IMR-90 (cell line): ENCODE data around the gene TRIM47. TPM values are rescaled to one million over a fixed set of nuclear protein-coding genes. Genes with fewer than 3 reads are reported as not detected.
A peak's percentile ranks its signal among the peaks of the same experiment; 100 is the strongest.

ENCODE experiments used
- ATAC-seq: fragments of 200-7000 bp; cut with Tn5 transposase; 2 replicates; pipeline ENCODE4 v1.9.1; 2020; ENCODE audit warnings: low read depth, mild to moderate bottlenecking, moderate library complexity
- BruUV-seq: library from RNA; stranded (reverse); fragments of 400-500 nt; replicated peaks from 2 replicates; lab custom pipeline; 2021; lab: Mats Ljungman, UMichigan
- CTCF ChIA-PET: fragments of 300-600 bp; formaldehyde crosslinking; extraction: SDS; loops from one replicate; lab custom pipeline; 2021; ENCODE audit warnings: antibody characterized with exemption; lab: Yijun Ruan, JAX
- POLR2A ChIA-PET: fragments of 300-600 bp; sonication (Branson Sonifier 250); formaldehyde crosslinking; loops from one replicate; lab custom pipeline; 2022; ENCODE audit warnings: antibody characterized with exemption; ENCODE audit not compliant: unreplicated experiment; lab: Charles Lee
- DNase-seq: peaks from one replicate; pipeline ENCODE4 v3.0.0; 2013
- H2AFZ ChIP-seq: replicated peaks from 2 replicates; pipeline ENCODE3; 2013; ENCODE audit warnings: low read length, mild to moderate bottlenecking; ENCODE audit not compliant: poor library complexity
- H2AK5ac ChIP-seq: 2 replicates; pipeline ENCODE4 v1.6.1; 2013; ENCODE audit warnings: low read depth, low read length, inconsistent platforms
- H2AK9ac ChIP-seq: replicated peaks from 2 replicates; pipeline ENCODE3; 2013; ENCODE audit warnings: mild to moderate bottlenecking, low read depth, low read length, moderate library complexity; ENCODE audit not compliant: poor library complexity
- H2BK120ac ChIP-seq: 2 replicates; pipeline ENCODE4 v1.6.1; 2013; ENCODE audit warnings: low read depth, low read length, inconsistent platforms
- H2BK15ac ChIP-seq: 3 replicates; pipeline ENCODE4 v1.6.1; 2013; ENCODE audit warnings: low read depth, low read length, inconsistent platforms
- H2BK20ac ChIP-seq: 2 replicates; pipeline ENCODE4 v1.6.1; 2013; ENCODE audit warnings: low read depth, mild to moderate bottlenecking, inconsistent platforms, low read length, moderate library complexity
- H2BK5ac ChIP-seq: 2 replicates; pipeline ENCODE4 v1.6.1; 2013; ENCODE audit warnings: mild to moderate bottlenecking, low read depth, low read length, inconsistent platforms; ENCODE audit not compliant: poor library complexity, severe bottlenecking
- H3K14ac ChIP-seq: replicated peaks from 2 replicates; pipeline ENCODE4 v1.6.1; 2013; ENCODE audit warnings: low read depth, low read length, inconsistent platforms
- H3K18ac ChIP-seq: 2 replicates; pipeline ENCODE4 v1.6.1; 2013; ENCODE audit warnings: low read depth, low read length, control low read depth
- H3K23ac ChIP-seq: 2 replicates; pipeline ENCODE4 v1.6.1; 2013; ENCODE audit warnings: low read depth, low read length, inconsistent platforms
- H3K27ac ChIP-seq: 2 replicates; pipeline ENCODE4 v1.5.1; 2013; ENCODE audit warnings: mild to moderate bottlenecking, control low read depth, low read length; ENCODE audit not compliant: insufficient read depth
- H3K27me3 ChIP-seq: 2 replicates; pipeline ENCODE4 v1.6.1; 2013; ENCODE audit warnings: low read length; ENCODE audit not compliant: control insufficient read depth, insufficient read depth
- H3K36me3 ChIP-seq: 2 replicates; pipeline ENCODE4 v1.6.1; 2013; ENCODE audit warnings: low read length, mixed read lengths; ENCODE audit not compliant: control insufficient read depth, insufficient read depth
- H3K4ac ChIP-seq: 2 replicates; pipeline ENCODE4 v1.6.1; 2013; ENCODE audit warnings: low read depth, low read length, inconsistent platforms
- H3K4me1 ChIP-seq: 2 replicates; pipeline ENCODE4 v1.6.1; 2013; ENCODE audit warnings: low read length, mixed read lengths; ENCODE audit not compliant: control insufficient read depth, insufficient read depth
- H3K4me2 ChIP-seq: 2 replicates; pipeline ENCODE4 v1.6.1; 2013; ENCODE audit warnings: low read depth, mild to moderate bottlenecking, control low read depth, low read length, moderate library complexity
- H3K4me3 ChIP-seq: 2 replicates; pipeline ENCODE4 v1.5.1; 2013; ENCODE audit warnings: low read depth, mild to moderate bottlenecking, control low read depth, low read length, moderate library complexity; ENCODE audit not compliant: insufficient read depth
- H3K56ac ChIP-seq: 2 replicates; pipeline ENCODE4 v1.6.1; 2013; ENCODE audit warnings: low read length, inconsistent platforms; ENCODE audit not compliant: insufficient read depth; ENCODE audit errors: extremely low read depth
- H3K79me1 ChIP-seq, 2 experiments: 2 replicates each; pipeline ENCODE4 v1.6.1; 2013; ENCODE audit warnings: low read length in 2 of 2, inconsistent platforms in 1 of 2, low read depth in 1 of 2
- H3K9ac ChIP-seq: 2 replicates; pipeline ENCODE4 v1.6.1; 2013; ENCODE audit warnings: low read depth, low read length, control low read depth
- H3K9me1 ChIP-seq: 2 replicates; pipeline ENCODE4 v1.6.1; 2013; ENCODE audit warnings: low read length, inconsistent platforms; ENCODE audit not compliant: insufficient read depth
- H3K9me3 ChIP-seq: 2 replicates; pipeline ENCODE4 v1.6.1; 2013; ENCODE audit warnings: low read length; ENCODE audit not compliant: control insufficient read depth, insufficient read depth
- H4K20me1 ChIP-seq: 2 replicates; pipeline ENCODE4 v1.6.1; 2013; ENCODE audit warnings: low read length, inconsistent platforms; ENCODE audit not compliant: insufficient read depth
- H4K5ac ChIP-seq: 2 replicates; pipeline ENCODE4 v1.6.1; 2013; ENCODE audit warnings: mild to moderate bottlenecking, low read depth, low read length, control low read depth
- H4K8ac ChIP-seq, 2 experiments: 2 replicates each; pipeline ENCODE4 v1.6.1; 2013; ENCODE audit warnings: low read depth in 2 of 2, low read length in 2 of 2, control low read depth in 1 of 2, inconsistent platforms in 1 of 2
- H4K91ac ChIP-seq: 2 replicates; pipeline ENCODE4 v1.6.1; 2013; ENCODE audit warnings: low read depth, low read length, inconsistent platforms; ENCODE audit not compliant: insufficient read depth
- BHLHE40 ChIP-seq: fragments of 150-350 bp; IDR thresholded peaks from 2 replicates; pipeline ENCODE4 v1.6.1; 2016; ENCODE audit warnings: mild to moderate bottlenecking, low read depth, low read length
- CEBPB ChIP-seq: IDR thresholded peaks from 2 replicates; pipeline ENCODE4 v1.6.1; 2012; ENCODE audit warnings: low read depth, low read length, improper control_type of control experiment
- CHD1 ChIP-seq: IDR thresholded peaks from 2 replicates; pipeline ENCODE4 v1.6.1; 2012; ENCODE audit warnings: low read depth, low read length, improper control_type of control experiment
- MAFK ChIP-seq: IDR thresholded peaks from 2 replicates; pipeline ENCODE4 v1.6.1; 2012; ENCODE audit warnings: low read depth, low read length, improper control_type of control experiment
- MAZ ChIP-seq: IDR thresholded peaks from 2 replicates; pipeline ENCODE4 v1.6.1; 2012; ENCODE audit warnings: low read depth, mild to moderate bottlenecking, low read length, improper control_type of control experiment, moderate library complexity, borderline replicate concordance
- MXI1 ChIP-seq: IDR thresholded peaks from 2 replicates; pipeline ENCODE4 v1.6.1; 2012; ENCODE audit warnings: low read depth, mild to moderate bottlenecking, low read length, moderate library complexity, borderline replicate concordance
- NFE2L2 ChIP-seq: fragments of 150-350 bp; IDR thresholded peaks from 2 replicates; pipeline ENCODE4 v1.6.1; 2016; ENCODE audit warnings: low read depth, mild to moderate bottlenecking, low read length
- POLR2A ChIP-seq: IDR thresholded peaks from 2 replicates; pipeline ENCODE4 v1.6.1; 2012; ENCODE audit warnings: mild to moderate bottlenecking, low read depth, low read length
- RAD21 ChIP-seq: IDR thresholded peaks from 2 replicates; pipeline ENCODE4 v1.6.1; 2012; ENCODE audit warnings: low read length, improper control_type of control experiment
- RCOR1 ChIP-seq: IDR thresholded peaks from 2 replicates; pipeline ENCODE4 v1.6.1; 2012; ENCODE audit warnings: mild to moderate bottlenecking, low read length, improper control_type of control experiment; ENCODE audit not compliant: insufficient replicate concordance
- RFX5 ChIP-seq: IDR thresholded peaks from 2 replicates; pipeline ENCODE4 v1.8.0; 2012; ENCODE audit warnings: low read depth, mild to moderate bottlenecking, low read length, moderate library complexity
- SMC3 ChIP-seq: fragments of 150-350 bp; IDR thresholded peaks from 2 replicates; pipeline ENCODE4 v1.6.1; 2016; ENCODE audit warnings: low read depth, mild to moderate bottlenecking, antibody characterized with exemption, low read length, moderate library complexity
- USF2 ChIP-seq: fragments of 150-350 bp; IDR thresholded peaks from 2 replicates; pipeline ENCODE4 v1.6.1; 2017; ENCODE audit warnings: mild to moderate bottlenecking, antibody characterized with exemption, low read length, low read depth
- WGBS, 2 experiments: methylation state at CpG; one replicate each; pipeline versions ENCODE4 v1.1.5 to v1.1.7; 2013; ENCODE audit warnings: missing lambda C conversion rate in 2 of 2; ENCODE audit not compliant: insufficient read length in 1 of 2; ENCODE audit errors: extremely low coverage in 2 of 2; 5-methylcytosine and 5-hydroxymethylcytosine counted together
- dilution Hi-C: fragments of 300-500 bp; cut with HindIII; formaldehyde crosslinking; loops from one replicate; pipeline ENCODE4 v1.14.3; 2018; ENCODE audit warnings: low sequenced_read_pairs; ENCODE audit not compliant: unreplicated experiment
- in situ Hi-C: fragments of 300-500 bp; cut with MboI; formaldehyde crosslinking; loops from 3 replicates; pipeline ENCODE4 v1.14.3; 2019; ENCODE audit warnings: low sequenced_read_pairs, inconsistent platforms, mixed read lengths
- intact Hi-C: fragments of 100-400 bp; cut with micrococcal nuclease; formaldehyde crosslinking; loops from 2 replicates; pipeline ENCODE4 v1.10.0; 2022
- polyA plus RNA-seq, 3 experiments: library from polyadenylated mRNA; depleted of rRNA; stranded (reverse); fragments of >200 nt; gene quantifications; 2 replicates each; pipeline ENCODE4 v1.2.3, GENCODE V29; 2012; ENCODE audit warnings: low replicate concordance in 1 of 3
- total RNA-seq: library from RNA; depleted of rRNA; stranded (reverse); fragments of >200 nt; gene quantifications from 2 replicates; pipeline ENCODE4 v1.2.3, GENCODE V29; 2012
- TF ChIP-seq, protein P1 (sequence below): conservative IDR thresholded peaks from 2 replicates; pipeline ENCODE4 v1.5.1; 2012; ENCODE audit warnings: mild to moderate bottlenecking, low read depth, low read length, improper control_type of control experiment
- TF ChIP-seq, protein P2 (sequence below): fragments of 150-350 bp; IDR thresholded peaks from 2 replicates; pipeline ENCODE4 v1.6.1; 2016; ENCODE audit warnings: low read depth, mild to moderate bottlenecking, low read length, moderate library complexity, borderline replicate concordance

TRIM47 gene
- total and polyA plus RNA-seq, 2 of the 4 experiments (the other 2 are of a cell fraction): 1.4 to 7.5 TPM

GRCh38 chr17:75828076-75828400, 50.3 kb downstream of the TRIM47 start:
- Histone ChIP-seq H3K9me3 (no peaks in the 10 kb centered on the region), H3K4ac (0 out of 2 replicates have a peak overlapping the region, but pooled peaks have one; percentile 15), H3K27ac (no peak overlapping the region), H3K27me3 (no peaks in the 10 kb centered on the region), H4K20me1 (no peaks in the 10 kb centered on the region), H3K79me1 (no peaks in the 10 kb centered on the region), H3K36me3 (peaks cover 15% of the 10 kb centered on the region; the same call in 1 of the 2 replicates), H3K18ac (no peak overlapping the region), H3K9ac (0 out of 2 replicates have a peak overlapping the region, but pooled peaks have one; percentile 10), H3K4me1 (peaks cover 3% of the 10 kb centered on the region), H3K23ac (no peak overlapping the region), H4K5ac (peak overlapping the region; percentile 65), H3K14ac (no peak overlapping the region; the same call in 1 of the 2 replicates), H2BK20ac (no peak overlapping the region), H2BK15ac (no peak overlapping the region), H2AK5ac (no peak overlapping the region), H3K56ac (no peak overlapping the region), H4K91ac (0 out of 2 replicates have a peak overlapping the region, but pooled peaks have one; percentile 23), H4K8ac (peak overlapping the region; percentile 56 to 83; a peak in 2 of 4 replicates), H2AK9ac (peak overlapping the region; percentile 21), H3K9me1 (no peaks in the 10 kb centered on the region), H3K4me3 (no peak overlapping the region), H2AFZ (peak overlapping the region; percentile 92), H2BK120ac (no peak overlapping the region), H2BK5ac (no peak overlapping the region), H3K4me2 (no peak overlapping the region)
- ChIA-PET CTCF (interaction anchor here (1.2 to 1.4 kb wide), 2 partner anchors 44 to 64 kb away, joined by 3 read pairs; partner anchors contain the start of gene GALK1), POLR2A (no interaction called here)
- 75% methylated on average over 9 of the region's 11 CpGs; no CpG with 5 or more reads in 1 of the 2 experiments for WGBS, 2 experiments
- dilution Hi-C loops: no loop called here
- no peak; the same call in 1 of the 2 replicates for ATAC-seq
- DNase-seq: no peak
- no TSS peak for BruUV-seq
- intact Hi-C loops: loop anchor here (5.0 kb wide), 1 partner anchor 46 kb away; the partner anchor contains the start of gene UNK
- in situ Hi-C loops: no loop called here
- TF ChIP-seq CHD1: no peak
- TF ChIP-seq MXI1: no peak
- no peak for TF ChIP-seq MAZ
- no peak for TF ChIP-seq SMC3
- TF ChIP-seq RFX5: no peak
- TF ChIP-seq, protein P1, sequence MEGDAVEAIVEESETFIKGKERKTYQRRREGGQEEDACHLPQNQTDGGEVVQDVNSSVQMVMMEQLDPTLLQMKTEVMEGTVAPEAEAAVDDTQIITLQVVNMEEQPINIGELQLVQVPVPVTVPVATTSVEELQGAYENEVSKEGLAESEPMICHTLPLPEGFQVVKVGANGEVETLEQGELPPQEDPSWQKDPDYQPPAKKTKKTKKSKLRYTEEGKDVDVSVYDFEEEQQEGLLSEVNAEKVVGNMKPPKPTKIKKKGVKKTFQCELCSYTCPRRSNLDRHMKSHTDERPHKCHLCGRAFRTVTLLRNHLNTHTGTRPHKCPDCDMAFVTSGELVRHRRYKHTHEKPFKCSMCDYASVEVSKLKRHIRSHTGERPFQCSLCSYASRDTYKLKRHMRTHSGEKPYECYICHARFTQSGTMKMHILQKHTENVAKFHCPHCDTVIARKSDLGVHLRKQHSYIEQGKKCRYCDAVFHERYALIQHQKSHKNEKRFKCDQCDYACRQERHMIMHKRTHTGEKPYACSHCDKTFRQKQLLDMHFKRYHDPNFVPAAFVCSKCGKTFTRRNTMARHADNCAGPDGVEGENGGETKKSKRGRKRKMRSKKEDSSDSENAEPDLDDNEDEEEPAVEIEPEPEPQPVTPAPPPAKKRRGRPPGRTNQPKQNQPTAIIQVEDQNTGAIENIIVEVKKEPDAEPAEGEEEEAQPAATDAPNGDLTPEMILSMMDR: no peak
- no peak for TF ChIP-seq MAFK
- TF ChIP-seq, protein P2, sequence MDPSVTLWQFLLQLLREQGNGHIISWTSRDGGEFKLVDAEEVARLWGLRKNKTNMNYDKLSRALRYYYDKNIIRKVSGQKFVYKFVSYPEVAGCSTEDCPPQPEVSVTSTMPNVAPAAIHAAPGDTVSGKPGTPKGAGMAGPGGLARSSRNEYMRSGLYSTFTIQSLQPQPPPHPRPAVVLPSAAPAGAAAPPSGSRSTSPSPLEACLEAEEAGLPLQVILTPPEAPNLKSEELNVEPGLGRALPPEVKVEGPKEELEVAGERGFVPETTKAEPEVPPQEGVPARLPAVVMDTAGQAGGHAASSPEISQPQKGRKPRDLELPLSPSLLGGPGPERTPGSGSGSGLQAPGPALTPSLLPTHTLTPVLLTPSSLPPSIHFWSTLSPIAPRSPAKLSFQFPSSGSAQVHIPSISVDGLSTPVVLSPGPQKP: no peak
- TF ChIP-seq BHLHE40: no peak
- TF ChIP-seq USF2: no peak
- TF ChIP-seq RAD21: no peak
- TF ChIP-seq NFE2L2: no peak
- TF ChIP-seq CEBPB: no peak
- TF ChIP-seq RCOR1: no peak
- TF ChIP-seq POLR2A: no peak
